Measurements from ENCODE around the gene PGM1. TPM values are rescaled to one million over a fixed set of nuclear protein-coding genes. Genes with fewer than 3 reads are reported as not detected.

The PGM1 gene
- total RNA-seq, 1 donor from 2014 or later = 22.7 TPM

DNA sequence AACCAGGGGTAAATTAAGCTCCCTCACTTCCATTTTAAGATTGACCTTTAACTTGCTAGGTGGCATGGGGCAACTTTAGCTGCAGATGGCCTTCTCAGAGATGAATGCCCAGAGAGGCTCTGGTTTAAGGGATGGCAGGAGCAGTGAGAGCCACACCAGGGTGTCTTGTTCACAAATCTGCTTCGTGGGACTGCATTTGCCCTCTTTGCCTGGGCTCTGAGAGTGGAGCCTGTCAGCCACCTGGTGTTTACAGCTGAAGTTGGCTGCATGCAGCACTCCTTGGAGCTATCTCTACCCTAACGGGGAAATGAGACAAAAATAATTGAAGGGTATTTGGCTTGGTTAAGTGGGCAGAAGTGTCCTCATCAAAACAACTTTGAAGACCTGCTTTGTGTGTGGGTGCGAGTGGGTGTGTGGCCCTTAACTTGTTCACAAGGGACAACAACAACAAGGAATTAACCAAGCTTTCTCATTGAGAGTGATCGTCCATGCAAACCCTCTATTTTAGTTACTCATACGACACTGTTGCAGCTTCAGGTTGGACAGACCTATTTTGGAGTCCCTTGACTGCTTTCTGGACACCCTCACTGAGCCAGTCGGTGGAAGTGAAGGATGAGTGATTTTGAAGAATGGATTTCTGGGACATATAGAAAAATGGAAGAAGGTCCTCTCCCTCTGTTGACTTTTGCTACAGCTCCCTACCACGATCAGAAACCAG lies 29.8 kb downstream of the PGM1 start:
- Mint-ChIP-seq H3K27me3 (ENCODE audit: insufficient read depth, low read depth) (peaks cover 2% of the 10 kb centered on the region), H3K36me3 (peaks cover 2% of the 10 kb centered on the region), H3K4me3 (no peak overlapping the region), H3K9me3 (no peaks in the 10 kb centered on the region), H3K4me1 (peaks cover 35% of the 10 kb centered on the region), H3K27ac (peak overlapping the region; percentile 6)
- no peaks in the 10 kb centered on the region for H3K27me3 ChIP-seq
- no peak overlapping the region for H2AFZ ChIP-seq (replicated peaks)
- no peaks in the 10 kb centered on the region for H3K79me2 ChIP-seq (ENCODE audit: low read depth)
- H3K4me1 ChIP-seq = peaks cover 39% of the 10 kb centered on the region
- no peaks in the 10 kb centered on the region for H3K36me3 ChIP-seq
- TF ChIP-seq EZH2phosphoT487 (IDR thresholded peaks at IDR 0.05) = no peak
- TF ChIP-seq, protein P1, sequence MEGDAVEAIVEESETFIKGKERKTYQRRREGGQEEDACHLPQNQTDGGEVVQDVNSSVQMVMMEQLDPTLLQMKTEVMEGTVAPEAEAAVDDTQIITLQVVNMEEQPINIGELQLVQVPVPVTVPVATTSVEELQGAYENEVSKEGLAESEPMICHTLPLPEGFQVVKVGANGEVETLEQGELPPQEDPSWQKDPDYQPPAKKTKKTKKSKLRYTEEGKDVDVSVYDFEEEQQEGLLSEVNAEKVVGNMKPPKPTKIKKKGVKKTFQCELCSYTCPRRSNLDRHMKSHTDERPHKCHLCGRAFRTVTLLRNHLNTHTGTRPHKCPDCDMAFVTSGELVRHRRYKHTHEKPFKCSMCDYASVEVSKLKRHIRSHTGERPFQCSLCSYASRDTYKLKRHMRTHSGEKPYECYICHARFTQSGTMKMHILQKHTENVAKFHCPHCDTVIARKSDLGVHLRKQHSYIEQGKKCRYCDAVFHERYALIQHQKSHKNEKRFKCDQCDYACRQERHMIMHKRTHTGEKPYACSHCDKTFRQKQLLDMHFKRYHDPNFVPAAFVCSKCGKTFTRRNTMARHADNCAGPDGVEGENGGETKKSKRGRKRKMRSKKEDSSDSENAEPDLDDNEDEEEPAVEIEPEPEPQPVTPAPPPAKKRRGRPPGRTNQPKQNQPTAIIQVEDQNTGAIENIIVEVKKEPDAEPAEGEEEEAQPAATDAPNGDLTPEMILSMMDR (IDR thresholded peaks at IDR 0.05) = no peak
- no peak for TF ChIP-seq EZH2 (IDR thresholded peaks at IDR 0.05)
- no peaks in the 10 kb centered on the region for H3K9me3 ChIP-seq (ENCODE audit: low read depth)
- H4K20me1 ChIP-seq (ENCODE audit: low read depth) = peaks cover 5% of the 10 kb centered on the region
- no peak overlapping the region for H3K4me3 ChIP-seq
- H3K4me2 ChIP-seq = peak overlapping the region; percentile 76
- H3F3A ChIP-seq (ENCODE audit: low read depth) = peaks cover 14% of the 10 kb centered on the region
- no peak overlapping the region for H3K9ac ChIP-seq
- peak; percentile 12 for DNase-seq (ENCODE audit: low spot score)
- H3K27ac ChIP-seq = no peak overlapping the region

DNA sequence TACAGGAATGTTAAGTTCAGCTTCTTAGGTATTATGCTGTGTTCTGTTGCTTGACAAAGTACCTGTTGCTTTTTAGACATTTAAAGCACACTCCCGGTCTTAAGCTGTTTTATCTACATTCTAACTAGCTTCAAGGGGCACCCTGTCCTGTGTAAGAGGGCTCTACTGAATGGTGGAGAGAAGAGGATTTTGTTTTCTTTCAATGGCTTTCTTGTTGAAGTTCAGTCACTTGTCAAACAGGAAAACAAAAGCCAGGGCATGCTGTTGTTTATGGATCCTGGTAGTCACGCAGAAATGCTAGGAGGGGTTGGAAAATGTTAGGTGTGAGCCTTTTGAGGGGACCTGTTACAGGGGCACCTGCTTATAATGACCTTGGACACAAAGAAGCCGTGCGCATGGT lies 30.7 kb downstream of the PGM1 start:
- Mint-ChIP-seq H3K36me3 (peaks cover 2% of the 10 kb centered on the region), H3K27me3 (ENCODE audit: insufficient read depth, low read depth) (peaks cover 2% of the 10 kb centered on the region), H3K9me3 (no peaks in the 10 kb centered on the region), H3K27ac (peak overlapping the region; percentile 52), H3K4me3 (peak overlapping the region; percentile 11), H3K4me1 (peaks cover 35% of the 10 kb centered on the region)
- Histone ChIP-seq H3K4me2 (peak overlapping the region; percentile 76), H3K79me2 (ENCODE audit: low read depth) (no peaks in the 10 kb centered on the region), H3F3A (ENCODE audit: low read depth) (peaks cover 14% of the 10 kb centered on the region), H3K27me3 (no peaks in the 10 kb centered on the region), H3K27ac (no peak overlapping the region), H4K20me1 (ENCODE audit: low read depth) (peaks cover 5% of the 10 kb centered on the region), H2AFZ (replicated peaks) (no peak overlapping the region), H3K4me1 (peaks cover 39% of the 10 kb centered on the region), H3K9ac (no peak overlapping the region), H3K4me3 (peak overlapping the region; percentile 19), H3K36me3 (no peaks in the 10 kb centered on the region), H3K9me3 (ENCODE audit: low read depth) (no peaks in the 10 kb centered on the region)
- DNase-seq (ENCODE audit: low spot score) = peak; percentile 87
- TF ChIP-seq, protein P1 (IDR thresholded peaks at IDR 0.05) = no peak
- peak; percentile 30 for TF ChIP-seq EZH2phosphoT487 (IDR thresholded peaks at IDR 0.05)

DNA sequence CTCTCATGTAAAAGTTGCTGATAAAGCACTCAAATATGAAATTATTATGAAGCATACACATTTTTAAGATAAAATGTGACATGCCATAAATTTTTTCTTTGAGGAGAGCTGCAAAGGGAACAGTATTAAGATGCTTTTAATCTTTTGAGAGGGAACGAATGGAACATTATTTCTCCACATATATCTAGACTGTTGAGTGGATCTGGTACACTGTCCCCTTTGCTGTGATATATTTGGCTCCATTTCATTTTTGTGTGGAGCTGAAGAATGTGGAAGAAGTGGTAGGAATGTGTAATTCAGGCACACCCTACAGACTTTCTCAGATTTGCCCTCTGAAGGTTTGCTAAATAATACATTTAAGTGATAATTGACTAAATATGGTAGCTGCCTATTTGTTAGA lies 31.7 kb downstream of the PGM1 start:
- no peaks in the 10 kb centered on the region for H3K9me3 Mint-ChIP-seq
- H3K4me3 Mint-ChIP-seq = no peak overlapping the region
- H3K36me3 Mint-ChIP-seq = peaks cover 2% of the 10 kb centered on the region
- Histone ChIP-seq H3K9me3 (ENCODE audit: low read depth) (no peaks in the 10 kb centered on the region), H3K36me3 (no peaks in the 10 kb centered on the region), H3K79me2 (ENCODE audit: low read depth) (no peaks in the 10 kb centered on the region), H3F3A (ENCODE audit: low read depth) (peaks cover 14% of the 10 kb centered on the region), H3K9ac (no peak overlapping the region), H4K20me1 (ENCODE audit: low read depth) (peaks cover 5% of the 10 kb centered on the region), H3K27me3 (no peaks in the 10 kb centered on the region), H3K27ac (no peak overlapping the region), H3K4me2 (peak overlapping the region; percentile 76), H3K4me3 (no peak overlapping the region), H3K4me1 (peaks cover 39% of the 10 kb centered on the region), H2AFZ (replicated peaks) (no peak overlapping the region)
- H3K27ac Mint-ChIP-seq = no peak overlapping the region
- TF ChIP-seq, protein P1 (IDR thresholded peaks at IDR 0.05) = no peak
- TF ChIP-seq EZH2 (IDR thresholded peaks at IDR 0.05) (no peak), EZH2phosphoT487 (IDR thresholded peaks at IDR 0.05) (no peak)
- no peak for DNase-seq (ENCODE audit: low spot score)
- H3K27me3 Mint-ChIP-seq (ENCODE audit: insufficient read depth, low read depth) = peaks cover 2% of the 10 kb centered on the region
- H3K4me1 Mint-ChIP-seq = peaks cover 35% of the 10 kb centered on the region

Measured in neural progenitor cell (in vitro differentiated cells).